ENCODE measurements around the gene OR1C1.
"Not testable (repeated sequence)": the region's sequence is repeated elsewhere in the genome, so short reads cannot be mapped to it uniquely, and the experiment has no call there.

OR1C1 gene

GRCh38 chr1:247760456-247760855 lies at the start of gene OR1C1:
Gene OR1C1 (minus strand): TSS chr1:247760556. CDS start chr1:247758406, 2,150 bp downstream.
- DNase-seq: no peak

GRCh38 chr1:247797518-247797917 lies 37.2 kb upstream of the OR1C1 start:
- DNase-seq: no peak

- DNase-seq: no peak
Measured at GRCh38 chr1:247769603-247770002, 9.2 kb upstream of the OR1C1 start.

GRCh38 chr1:247754311-247754710 lies 6.0 kb downstream of the OR1C1 start:
- not testable (repeated sequence) for DNase-seq

GRCh38 chr1:247749870-247750269 lies 10.5 kb downstream of the OR1C1 start:
- DNase-seq: no peak

GRCh38 chr1:247748041-247748440 lies 12.3 kb downstream of the OR1C1 start, which contains the start of gene OR14A2:
Gene OR14A2 (minus strand): TSS chr1:247748141.
- no peak for DNase-seq

- no peak for DNase-seq
Measured at GRCh38 chr1:247747616-247748015, 12.7 kb downstream of the OR1C1 start.

- no peak for DNase-seq
Measured at GRCh38 chr1:247746391-247746935, 13.9 kb downstream of the OR1C1 start.

- not testable (repeated sequence) for DNase-seq
Measured at GRCh38 chr1:247742215-247742760, 18.1 kb downstream of the OR1C1 start.

GRCh38 chr1:247741756-247742155 lies 18.6 kb downstream of the OR1C1 start:
- no peak for DNase-seq

- DNase-seq: no peak
Measured at GRCh38 chr1:247740721-247741120, 19.6 kb downstream of the OR1C1 start.

- DNase-seq: no peak
Measured at GRCh38 chr1:247738315-247738714, 22.0 kb downstream of the OR1C1 start, which contains the start of gene OR14K1. Gene OR14K1 (plus strand): TSS chr1:247738615. CDS start chr1:247738615, 0 bp downstream.

- DNase-seq: no peak
Measured at GRCh38 chr1:247721222-247721621, 39.1 kb downstream of the OR1C1 start.

- no peak for DNase-seq
Measured at GRCh38 chr1:247716546-247716945, 43.8 kb downstream of the OR1C1 start, which contains the start of gene OR6F1. Gene OR6F1 (minus strand): TSS chr1:247716646. CDS start chr1:247712755, 3,891 bp downstream.

GRCh38 chr1:247713753-247714152 lies 46.6 kb downstream of the OR1C1 start:
- DNase-seq: no peak

- DNase-seq: not testable (repeated sequence)
Measured at GRCh38 chr1:247710681-247711080, 49.7 kb downstream of the OR1C1 start.
